ENCODE data around the gene CACNA1I. TPM values are rescaled to one million over a fixed set of nuclear protein-coding genes. Genes with fewer than 3 reads are reported as not detected.

The CACNA1I gene
- total RNA-seq, 1 experiment from 2014 or later, result 2.1 TPM

GRCh38 chr22:39527481-39527961 lies 43.0 kb upstream of the CACNA1I start (continued):
- TF ChIP-seq STAT6 (CRISPR knock-in tag; conservative IDR thresholded peaks at IDR 0.05; ENCODE audit: low read depth) (no peak), SOX15 (CRISPR knock-in tag; IDR thresholded peaks at IDR 0.05) (no peak), SMAD4 (CRISPR knock-in tag; IDR thresholded peaks at IDR 0.05) (no peak)

- H3K9me3 Mint-ChIP-seq, result no peaks in the 10 kb centered on the region
- ATAC-seq, result no peak
- H3K36me3 Mint-ChIP-seq, result peaks cover 32% of the 10 kb centered on the region
- ChIA-PET CTCF (interaction anchor here (1.0 to 2.7 kb wide), 21 partner anchors 8 to 393 kb away, joined by 3 to 54 read pairs (median 9); partner anchors contain the start of genes ATF4, MIEF1 and RPL3), POLR2A (interaction anchor here (0.8 to 1.3 kb wide), 2 partner anchors 8 to 26 kb away, joined by 3 to 15 read pairs; partner anchors contain the start of genes ATF4 and MIEF1)
- H3K4me3 Mint-ChIP-seq, result no peak overlapping the region
- H3K27ac Mint-ChIP-seq, result no peak overlapping the region
- no peak for TF ChIP-seq TEAD1 (CRISPR knock-in tag; IDR thresholded peaks at IDR 0.05)
- no peak for TF ChIP-seq KAT7 (CRISPR knock-in tag; IDR thresholded peaks at IDR 0.05; ENCODE audit: borderline replicate concordance)
- no peak for TF ChIP-seq MXD4 (CRISPR knock-in tag; IDR thresholded peaks at IDR 0.05; ENCODE audit: borderline replicate concordance)
- no peak for TF ChIP-seq OVOL2 (CRISPR knock-in tag; IDR thresholded peaks at IDR 0.05; ENCODE audit: borderline replicate concordance)
- no peak for TF ChIP-seq SOX15 (CRISPR knock-in tag; IDR thresholded peaks at IDR 0.05)
- H3K27me3 Mint-ChIP-seq (ENCODE audit: low read depth), result no peaks in the 10 kb centered on the region
- DNase-seq (ENCODE audit: low spot score), result no peak
- peaks cover 64% of the 10 kb centered on the region for H3K4me1 Mint-ChIP-seq
Observed at GRCh38 chr22:39528080-39528661, 42.4 kb upstream of the CACNA1I start.

- H3K27ac Mint-ChIP-seq, result no peak overlapping the region
- DNase-seq (ENCODE audit: low spot score) (peak; percentile 94), ATAC-seq (peak; percentile 8)
- no peaks in the 10 kb centered on the region for H3K27me3 Mint-ChIP-seq (ENCODE audit: low read depth)
- H3K36me3 Mint-ChIP-seq, result peaks cover 28% of the 10 kb centered on the region
- no peak overlapping the region for H3K4me3 Mint-ChIP-seq
- POLR2A ChIA-PET, result interaction anchor here (0.6 to 1.3 kb wide), 6 partner anchors 9 to 655 kb away, joined by 3 to 15 read pairs (median 3); partner anchors contain the start of genes ATF4 and MIEF1
- CTCF ChIA-PET, result interaction anchor here (0.5 to 2.7 kb wide), 61 partner anchors 9 to 515 kb away, joined by 3 to 54 read pairs (median 5); partner anchors contain the start of genes ATF4, MIEF1, RPL3 and TAB1
- no peaks in the 10 kb centered on the region for H3K9me3 Mint-ChIP-seq
- H3K4me1 Mint-ChIP-seq, result peaks cover 65% of the 10 kb centered on the region
- TF ChIP-seq EMX1 (CRISPR knock-in tag; IDR thresholded peaks at IDR 0.05), result no peak
- TF ChIP-seq JAZF1 (CRISPR knock-in tag; IDR thresholded peaks at IDR 0.05), result no peak
- TF ChIP-seq JUN (CRISPR knock-in tag; IDR thresholded peaks at IDR 0.05), result 0 out of 2 replicates have a peak, but pooled peaks have one; percentile 23
- TF ChIP-seq ATF6 (CRISPR knock-in tag; IDR thresholded peaks at IDR 0.05), result no peak
- no peak for TF ChIP-seq FOXP4 (CRISPR knock-in tag; IDR thresholded peaks at IDR 0.05)
- TF ChIP-seq PREB (CRISPR knock-in tag; IDR thresholded peaks at IDR 0.05; ENCODE audit: borderline replicate concordance), result no peak
- TF ChIP-seq ZMAT4 (CRISPR knock-in tag; IDR thresholded peaks at IDR 0.05), result no peak
- TF ChIP-seq ZNF416 (CRISPR knock-in tag; IDR thresholded peaks at IDR 0.05), result no peak; the same call in 1 of the 2 replicates
- TF ChIP-seq ZNF121 (CRISPR knock-in tag; IDR thresholded peaks at IDR 0.05), result 0 out of 2 replicates have a peak, but pooled peaks have one; percentile 15
- no peak for TF ChIP-seq NR3C1 (CRISPR knock-in tag; conservative IDR thresholded peaks at IDR 0.05; ENCODE audit: low read depth)
- TF ChIP-seq USF1 (CRISPR knock-in tag; IDR thresholded peaks at IDR 0.05), result peak; percentile 40; the same call in 1 of the 2 replicates
- peak; percentile 50; the same call in 1 of the 2 replicates for TF ChIP-seq FOXK1 (CRISPR knock-in tag; IDR thresholded peaks at IDR 0.05)
Observed at GRCh38 chr22:39528681-39529486, 41.7 kb upstream of the CACNA1I start.
